Measurements from ENCODE around the gene SLIT3. TPM values are rescaled to one million over a fixed set of nuclear protein-coding genes. Genes with fewer than 3 reads are reported as not detected.

SLIT3 gene
- total and polyA plus RNA-seq, 2 donors: 8.4 to 9.2 TPM

DNA sequence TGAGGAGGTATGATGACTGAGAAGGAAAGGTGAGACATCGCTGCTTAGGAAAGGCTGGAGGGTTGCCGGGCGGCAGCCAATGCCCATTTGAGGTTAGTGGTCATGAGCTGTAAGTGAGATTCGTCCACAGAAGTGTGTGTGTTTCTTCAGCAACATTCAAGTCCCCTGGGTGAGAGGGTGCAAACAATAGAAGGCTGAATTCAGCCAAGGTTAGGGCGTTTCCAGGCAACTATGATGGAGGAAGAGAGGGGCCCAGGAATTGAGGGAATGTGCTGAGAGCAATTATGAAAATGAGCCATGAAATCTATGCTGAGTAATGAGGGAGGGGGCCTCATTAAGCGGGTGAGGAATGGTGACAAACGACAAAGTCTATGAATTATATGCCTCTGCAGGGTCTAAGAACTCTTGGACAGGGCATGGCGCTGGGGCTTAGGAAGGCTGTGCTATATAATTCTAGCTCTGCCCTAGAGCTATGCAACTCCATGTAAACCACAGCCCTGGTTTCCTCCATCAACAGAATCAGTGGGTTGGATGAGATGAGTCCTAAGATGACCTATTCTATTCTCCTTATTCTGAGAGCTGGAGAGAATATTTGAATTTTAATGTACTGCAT is 96.0 kb downstream of the SLIT3 start:
- H3K27ac ChIP-seq (ENCODE audit: low read depth in 1 of 2, low read length in 1 of 2): no peak overlapping the region
- 84% methylated on average over 8 of the region's 8 CpGs for WGBS
- no peak for DNase-seq (ENCODE audit: low read depth in 6 of 9, low spot score in 9 of 9)
- H3K27me3 ChIP-seq (ENCODE audit: control insufficient read depth in 2 of 2, insufficient read depth in 1 of 2, low read length in 1 of 2): no peaks in the 10 kb centered on the region
- H3K9me3 ChIP-seq (ENCODE audit: control insufficient read depth in 2 of 2, insufficient read depth in 1 of 2, low read length in 1 of 2): no peaks in the 10 kb centered on the region
- H3K36me3 ChIP-seq (ENCODE audit: control insufficient read depth in 2 of 2, insufficient read depth in 2 of 2, low read length in 1 of 2): no peaks in the 10 kb centered on the region
- H3K4me3 ChIP-seq (ENCODE audit: low read length in 2 of 2): no peak overlapping the region
- H3K4me1 ChIP-seq (ENCODE audit: control insufficient read depth in 2 of 2, insufficient read depth in 2 of 2, low read length in 2 of 2): no peaks in the 10 kb centered on the region

DNA sequence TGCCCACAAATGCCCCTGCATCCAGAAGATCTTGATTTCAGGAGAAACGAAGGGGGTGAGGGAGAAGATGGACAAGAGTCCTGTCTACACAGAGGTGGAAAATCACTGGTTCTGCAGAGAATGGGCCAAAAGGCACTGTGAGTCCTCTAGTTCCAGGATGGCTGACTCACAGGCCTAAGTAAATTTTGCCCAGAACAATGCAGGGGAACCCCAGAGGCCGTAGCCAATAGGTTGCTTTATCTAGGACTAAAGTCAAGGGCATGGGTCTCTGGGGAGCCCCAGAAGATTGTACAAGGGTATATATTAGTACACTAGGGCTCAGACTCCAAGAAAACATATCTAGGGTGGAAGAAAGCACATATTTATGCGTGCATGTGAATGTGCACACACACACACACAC is 98.0 kb downstream of the SLIT3 start:
- DNase-seq (ENCODE audit: low read depth in 6 of 9, low spot score in 9 of 9): no peak
- Histone ChIP-seq H3K27me3 (ENCODE audit: control insufficient read depth in 2 of 2, insufficient read depth in 1 of 2, low read length in 1 of 2) (no peaks in the 10 kb centered on the region), H3K4me1 (ENCODE audit: control insufficient read depth in 2 of 2, insufficient read depth in 2 of 2, low read length in 2 of 2) (no peaks in the 10 kb centered on the region), H3K4me3 (ENCODE audit: low read length in 2 of 2) (no peak overlapping the region), H3K27ac (ENCODE audit: low read depth in 1 of 2, low read length in 1 of 2) (no peak overlapping the region), H3K9me3 (ENCODE audit: control insufficient read depth in 2 of 2, insufficient read depth in 1 of 2, low read length in 1 of 2) (no peaks in the 10 kb centered on the region), H3K36me3 (ENCODE audit: control insufficient read depth in 2 of 2, insufficient read depth in 2 of 2, low read length in 1 of 2) (no peaks in the 10 kb centered on the region)
- 87% methylated on average over 3 of the region's 3 CpGs for WGBS

DNA sequence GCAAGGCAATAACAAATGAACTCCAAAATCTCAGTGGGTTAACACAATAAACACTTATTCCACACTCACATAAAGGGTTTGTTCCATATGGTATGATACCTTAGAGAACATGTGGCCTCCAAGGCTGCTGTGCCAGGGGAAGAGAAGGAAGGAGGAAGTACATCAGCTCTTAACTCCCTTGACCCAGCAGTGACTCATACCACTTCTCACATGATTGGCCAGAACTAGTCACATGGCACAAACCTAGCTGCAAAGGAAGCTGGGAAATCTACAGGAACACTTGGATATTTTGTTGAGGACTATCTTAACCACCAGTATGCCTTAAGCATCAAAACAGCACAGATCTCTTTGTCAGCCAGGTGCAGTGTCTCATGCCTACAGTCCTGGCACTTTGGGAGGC is 99.3 kb downstream of the SLIT3 start:
- Histone ChIP-seq H3K4me1 (ENCODE audit: control insufficient read depth in 2 of 2, insufficient read depth in 2 of 2, low read length in 2 of 2) (no peaks in the 10 kb centered on the region), H3K9me3 (ENCODE audit: control insufficient read depth in 2 of 2, insufficient read depth in 1 of 2, low read length in 1 of 2) (no peaks in the 10 kb centered on the region), H3K27ac (ENCODE audit: low read depth in 1 of 2, low read length in 1 of 2) (no peak overlapping the region), H3K4me3 (ENCODE audit: low read length in 2 of 2) (no peak overlapping the region), H3K36me3 (ENCODE audit: control insufficient read depth in 2 of 2, insufficient read depth in 2 of 2, low read length in 1 of 2) (no peaks in the 10 kb centered on the region), H3K27me3 (ENCODE audit: control insufficient read depth in 2 of 2, insufficient read depth in 1 of 2, low read length in 1 of 2) (no peaks in the 10 kb centered on the region)
- no peak for DNase-seq (ENCODE audit: low read depth in 6 of 9, low spot score in 9 of 9)

DNA sequence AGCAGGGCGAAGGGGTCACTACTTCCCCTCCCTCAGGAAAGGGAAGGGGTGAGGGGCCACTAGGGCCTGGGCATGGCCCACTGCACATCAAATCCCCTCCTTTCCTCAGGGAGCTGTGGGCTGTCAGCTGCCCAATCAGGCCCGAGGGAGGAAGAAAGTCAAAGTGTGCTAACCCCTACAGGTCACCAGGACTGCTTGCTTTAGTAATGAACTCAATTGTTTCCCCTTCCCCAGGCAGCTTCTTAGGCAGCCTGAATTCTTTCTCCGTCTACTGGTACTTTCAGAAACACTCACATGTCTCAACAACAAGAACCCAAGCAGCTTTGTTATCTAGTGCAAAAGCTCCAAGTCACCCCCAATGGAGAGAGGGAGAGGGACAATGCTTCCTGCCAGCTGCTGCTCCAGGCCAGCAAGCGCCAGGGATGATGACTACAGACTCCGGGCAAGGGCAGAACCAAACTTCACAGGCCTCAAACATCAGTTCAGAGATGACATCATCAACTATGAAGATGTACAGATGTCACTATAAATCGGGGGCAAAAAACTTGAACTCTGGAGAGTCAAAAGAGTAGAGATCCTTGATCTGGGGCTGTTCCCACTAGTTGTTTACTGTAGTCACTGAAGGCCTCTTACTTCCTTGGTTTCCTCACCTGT is 100.7 kb downstream of the SLIT3 start:
- H3K27me3 ChIP-seq (ENCODE audit: control insufficient read depth in 2 of 2, insufficient read depth in 1 of 2, low read length in 1 of 2): no peaks in the 10 kb centered on the region
- H3K27ac ChIP-seq (ENCODE audit: low read depth in 1 of 2, low read length in 1 of 2): no peak overlapping the region
- H3K9me3 ChIP-seq (ENCODE audit: control insufficient read depth in 2 of 2, insufficient read depth in 1 of 2, low read length in 1 of 2): no peaks in the 10 kb centered on the region
- H3K36me3 ChIP-seq (ENCODE audit: control insufficient read depth in 2 of 2, insufficient read depth in 2 of 2, low read length in 1 of 2): no peaks in the 10 kb centered on the region
- 87% methylated on average over 6 of the region's 6 CpGs for WGBS
- no peak overlapping the region for H3K4me3 ChIP-seq (ENCODE audit: low read length in 2 of 2)
- no peaks in the 10 kb centered on the region for H3K4me1 ChIP-seq (ENCODE audit: control insufficient read depth in 2 of 2, insufficient read depth in 2 of 2, low read length in 2 of 2)
- no peak for DNase-seq (ENCODE audit: low read depth in 6 of 9, low spot score in 9 of 9)

DNA sequence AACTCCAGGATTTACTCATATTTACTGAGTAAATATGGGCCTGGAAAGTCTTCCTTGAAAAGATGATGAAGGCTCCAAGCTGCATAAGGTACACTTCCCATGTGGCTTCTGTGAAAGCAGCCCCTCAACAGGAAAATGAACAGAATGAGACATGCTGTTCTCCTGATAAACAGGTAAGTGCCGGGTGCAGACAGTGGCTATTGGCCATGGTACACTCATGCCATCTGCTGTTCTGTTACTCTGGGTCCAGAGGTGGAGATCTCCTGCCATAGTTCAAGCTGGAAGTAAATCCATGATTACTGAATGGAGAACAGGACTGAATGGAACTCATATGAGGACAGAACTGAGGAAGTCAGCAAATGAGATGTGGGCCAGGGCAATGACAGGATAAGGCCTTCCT is 103.6 kb downstream of the SLIT3 start:
- Histone ChIP-seq H3K9me3 (ENCODE audit: control insufficient read depth in 2 of 2, insufficient read depth in 1 of 2, low read length in 1 of 2) (no peaks in the 10 kb centered on the region), H3K4me3 (ENCODE audit: low read length in 2 of 2) (no peak overlapping the region), H3K36me3 (ENCODE audit: control insufficient read depth in 2 of 2, insufficient read depth in 2 of 2, low read length in 1 of 2) (no peaks in the 10 kb centered on the region), H3K4me1 (ENCODE audit: control insufficient read depth in 2 of 2, insufficient read depth in 2 of 2, low read length in 2 of 2) (no peaks in the 10 kb centered on the region), H3K27me3 (ENCODE audit: control insufficient read depth in 2 of 2, insufficient read depth in 1 of 2, low read length in 1 of 2) (no peaks in the 10 kb centered on the region), H3K27ac (ENCODE audit: low read depth in 1 of 2, low read length in 1 of 2) (no peak overlapping the region)
- DNase-seq (ENCODE audit: low read depth in 6 of 9, low spot score in 9 of 9): no peak
- WGBS: 94% methylated on average over 1 of the region's 1 CpG

DNA sequence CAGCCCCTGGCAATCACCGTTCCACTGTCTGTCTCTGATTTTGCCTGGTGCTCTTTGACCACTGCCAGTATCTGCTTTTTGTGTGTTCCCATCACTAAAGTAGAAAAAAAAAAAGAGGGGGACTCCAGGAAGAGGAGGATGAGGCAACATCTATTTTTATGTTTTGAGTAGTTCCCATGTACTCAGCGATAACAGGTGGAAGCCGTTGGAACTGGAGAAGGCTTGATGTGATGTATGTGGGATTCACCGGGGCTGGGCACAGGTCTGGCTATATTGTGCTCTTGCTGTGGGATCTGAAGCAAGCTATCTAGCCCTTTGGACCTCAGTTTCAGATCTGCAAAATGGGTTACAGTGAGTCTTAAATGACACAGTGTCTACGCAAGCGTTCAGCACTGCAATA is 104.9 kb downstream of the SLIT3 start:
- H3K4me1 ChIP-seq (ENCODE audit: control insufficient read depth in 2 of 2, insufficient read depth in 2 of 2, low read length in 2 of 2): no peaks in the 10 kb centered on the region
- no peak overlapping the region for H3K4me3 ChIP-seq (ENCODE audit: low read length in 2 of 2)
- no peaks in the 10 kb centered on the region for H3K27me3 ChIP-seq (ENCODE audit: control insufficient read depth in 2 of 2, insufficient read depth in 1 of 2, low read length in 1 of 2)
- DNase-seq (ENCODE audit: low read depth in 6 of 9, low spot score in 9 of 9): no peak
- no peak overlapping the region for H3K27ac ChIP-seq (ENCODE audit: low read depth in 1 of 2, low read length in 1 of 2)
- no peaks in the 10 kb centered on the region for H3K9me3 ChIP-seq (ENCODE audit: control insufficient read depth in 2 of 2, insufficient read depth in 1 of 2, low read length in 1 of 2)
- H3K36me3 ChIP-seq (ENCODE audit: control insufficient read depth in 2 of 2, insufficient read depth in 2 of 2, low read length in 1 of 2): no peaks in the 10 kb centered on the region
- WGBS: 96% methylated on average over 6 of the region's 6 CpGs

DNA sequence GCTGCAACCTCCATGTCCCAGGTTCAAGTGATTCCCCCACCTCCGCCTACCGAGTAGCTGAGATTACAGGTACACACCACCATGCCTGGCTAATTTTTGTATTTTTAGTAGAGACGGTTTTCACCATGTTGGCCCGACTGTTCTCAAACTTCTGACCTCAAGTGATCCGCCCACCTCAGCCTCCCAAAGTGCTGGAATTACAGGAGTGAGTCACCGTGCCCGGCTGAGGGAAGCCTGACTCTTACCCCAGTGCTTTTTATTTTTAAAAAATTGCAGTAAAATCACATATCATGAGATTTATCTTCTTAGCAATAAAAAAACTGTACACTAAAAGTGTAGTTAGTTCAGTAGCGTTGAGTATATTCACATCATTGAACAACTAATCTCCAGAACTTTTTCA is 105.3 kb downstream of the SLIT3 start:
- H3K36me3 ChIP-seq (ENCODE audit: control insufficient read depth in 2 of 2, insufficient read depth in 2 of 2, low read length in 1 of 2): no peaks in the 10 kb centered on the region
- DNase-seq (ENCODE audit: low read depth in 6 of 9, low spot score in 9 of 9): no peak
- no peak overlapping the region for H3K27ac ChIP-seq (ENCODE audit: low read depth in 1 of 2, low read length in 1 of 2)
- H3K4me3 ChIP-seq (ENCODE audit: low read length in 2 of 2): no peak overlapping the region
- WGBS: 95% methylated on average over 8 of the region's 8 CpGs
- H3K9me3 ChIP-seq (ENCODE audit: control insufficient read depth in 2 of 2, insufficient read depth in 1 of 2, low read length in 1 of 2): no peaks in the 10 kb centered on the region
- no peaks in the 10 kb centered on the region for H3K27me3 ChIP-seq (ENCODE audit: control insufficient read depth in 2 of 2, insufficient read depth in 1 of 2, low read length in 1 of 2)
- no peaks in the 10 kb centered on the region for H3K4me1 ChIP-seq (ENCODE audit: control insufficient read depth in 2 of 2, insufficient read depth in 2 of 2, low read length in 2 of 2)

DNA sequence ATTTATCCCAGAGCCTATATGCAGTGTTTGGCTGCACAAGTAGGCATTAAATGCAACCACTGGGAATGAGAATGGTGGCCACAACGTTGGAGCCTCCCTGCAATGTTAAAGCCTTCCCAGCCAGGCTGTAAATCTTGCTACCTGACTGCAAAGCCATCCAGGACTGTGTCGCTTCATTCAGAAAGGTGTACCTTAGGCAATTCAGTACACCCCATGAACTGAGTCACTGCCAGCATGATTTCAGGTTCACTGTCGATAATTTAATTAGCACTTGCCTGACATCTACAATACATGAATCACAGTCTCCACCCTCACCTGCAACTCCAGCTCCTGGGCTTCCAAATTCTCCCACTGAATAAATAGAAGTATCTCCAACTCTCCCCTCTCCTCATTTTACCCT is 108.4 kb downstream of the SLIT3 start:
- H3K36me3 ChIP-seq (ENCODE audit: control insufficient read depth in 2 of 2, insufficient read depth in 2 of 2, low read length in 1 of 2): no peaks in the 10 kb centered on the region
- WGBS: 71% methylated on average over 3 of the region's 3 CpGs
- no peaks in the 10 kb centered on the region for H3K4me1 ChIP-seq (ENCODE audit: control insufficient read depth in 2 of 2, insufficient read depth in 2 of 2, low read length in 2 of 2)
- no peak overlapping the region for H3K4me3 ChIP-seq (ENCODE audit: low read length in 2 of 2)
- no peaks in the 10 kb centered on the region for H3K27me3 ChIP-seq (ENCODE audit: control insufficient read depth in 2 of 2, insufficient read depth in 1 of 2, low read length in 1 of 2)
- no peaks in the 10 kb centered on the region for H3K9me3 ChIP-seq (ENCODE audit: control insufficient read depth in 2 of 2, insufficient read depth in 1 of 2, low read length in 1 of 2)
- DNase-seq (ENCODE audit: low read depth in 6 of 9, low spot score in 9 of 9): no peak
- no peak overlapping the region for H3K27ac ChIP-seq (ENCODE audit: low read depth in 1 of 2, low read length in 1 of 2)

DNA sequence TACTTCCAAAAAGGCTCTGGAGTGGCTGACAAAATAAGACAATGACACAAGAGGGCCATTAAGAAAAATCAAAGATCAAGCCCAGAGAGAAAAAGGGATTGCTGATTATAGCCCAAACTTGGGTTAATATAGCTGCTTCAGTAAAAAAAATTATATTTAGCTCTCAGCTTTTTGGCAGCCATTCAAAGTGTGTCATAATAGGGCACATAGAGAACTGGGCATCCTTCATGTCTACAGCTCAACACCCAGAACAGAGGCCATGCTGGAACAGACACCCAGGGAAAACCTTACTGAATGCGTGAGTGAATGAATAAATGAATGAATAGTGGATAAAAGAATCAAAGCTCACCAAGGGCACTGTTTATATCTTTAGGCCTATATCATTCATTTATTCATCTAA is 110.1 kb downstream of the SLIT3 start:
- no peaks in the 10 kb centered on the region for H3K27me3 ChIP-seq (ENCODE audit: control insufficient read depth in 2 of 2, insufficient read depth in 1 of 2, low read length in 1 of 2)
- no peak for DNase-seq (ENCODE audit: low read depth in 6 of 9, low spot score in 9 of 9)
- H3K4me3 ChIP-seq (ENCODE audit: low read length in 2 of 2): no peak overlapping the region
- H3K27ac ChIP-seq (ENCODE audit: low read depth in 1 of 2, low read length in 1 of 2): no peak overlapping the region
- WGBS: 98% methylated on average over 1 of the region's 1 CpG
- no peaks in the 10 kb centered on the region for H3K36me3 ChIP-seq (ENCODE audit: control insufficient read depth in 2 of 2, insufficient read depth in 2 of 2, low read length in 1 of 2)
- H3K9me3 ChIP-seq (ENCODE audit: control insufficient read depth in 2 of 2, insufficient read depth in 1 of 2, low read length in 1 of 2): no peaks in the 10 kb centered on the region
- H3K4me1 ChIP-seq (ENCODE audit: control insufficient read depth in 2 of 2, insufficient read depth in 2 of 2, low read length in 2 of 2): no peaks in the 10 kb centered on the region

Data from thymus (tissue), 11 donors.